Ramos (cell line): ENCODE measurements around the gene CACNG1.
"Not testable (repeated sequence)": the region's sequence is repeated elsewhere in the genome, so short reads cannot be mapped to it uniquely, and the experiment has no call there.

Experiments
- in situ Hi-C: fragments of 300-500 bp; cut with MboI; formaldehyde crosslinking; loops from one replicate; pipeline ENCODE4 v1.14.3; 2022; ENCODE audit warnings: low sequenced_read_pairs; ENCODE audit not compliant: unreplicated experiment

The CACNG1 gene

GRCh38 chr17:67024736-67025135 is 19.6 kb upstream of the CACNG1 start:
- in situ Hi-C loops: no loop called here

- in situ Hi-C loops: no loop called here
Measured at GRCh38 chr17:67025216-67025792, 19.1 kb upstream of the CACNG1 start.

GRCh38 chr17:67026341-67026740 is 18.0 kb upstream of the CACNG1 start:
- in situ Hi-C loops: no loop called here

GRCh38 chr17:67027031-67027628 is 17.2 kb upstream of the CACNG1 start:
- in situ Hi-C loops: no loop called here

- in situ Hi-C loops: no loop called here
Measured at GRCh38 chr17:67030641-67031040, 13.7 kb upstream of the CACNG1 start.

- in situ Hi-C loops: no loop called here
Measured at GRCh38 chr17:67032382-67032781, 12.0 kb upstream of the CACNG1 start.

- in situ Hi-C loops: no loop called here
Measured at GRCh38 chr17:67032985-67033384, 11.4 kb upstream of the CACNG1 start.

- in situ Hi-C loops: no loop called here
Measured at GRCh38 chr17:67033613-67034012, 10.7 kb upstream of the CACNG1 start.

- in situ Hi-C loops: no loop called here
Measured at GRCh38 chr17:67035131-67036083, 8.9 kb upstream of the CACNG1 start.

GRCh38 chr17:67038861-67039365 is 5.4 kb upstream of the CACNG1 start:
- in situ Hi-C loops: no loop called here

GRCh38 chr17:67040652-67041051 is 3.7 kb upstream of the CACNG1 start:
- in situ Hi-C loops: no loop called here

- in situ Hi-C loops: not testable (repeated sequence)
Measured at GRCh38 chr17:67041119-67041518, 3.2 kb upstream of the CACNG1 start.

- in situ Hi-C loops: no loop called here
Measured at GRCh38 chr17:67041531-67041930, 2.8 kb upstream of the CACNG1 start.

GRCh38 chr17:67041941-67042899 is 2.1 kb upstream of the CACNG1 start:
- in situ Hi-C loops: no loop called here

- in situ Hi-C loops: no loop called here
Measured at GRCh38 chr17:67043283-67043682, 1.1 kb upstream of the CACNG1 start.

- in situ Hi-C loops: no loop called here
Measured at GRCh38 chr17:67044940-67045339, 586 bp downstream of the CACNG1 start.

- in situ Hi-C loops: no loop called here
Measured at GRCh38 chr17:67046398-67046797, 2.0 kb downstream of the CACNG1 start.

GRCh38 chr17:67047382-67047781 is 3.0 kb downstream of the CACNG1 start:
- in situ Hi-C loops: no loop called here

- in situ Hi-C loops: no loop called here
Measured at GRCh38 chr17:67049025-67049739, 4.8 kb downstream of the CACNG1 start.
